Esophagus muscularis mucosa (tissue), 3 donors: ENCODE measurements around the gene FMN1.

Experiments used
- CTCF ChIP-seq, 3 experiments: fragments of 200-600 bp in 2 of 3; fragments of 450-650 bp in 1 of 3; sonication (generic) in 2 of 3; IDR thresholded peaks; one replicate each; pipeline ENCODE4 v1.5.1; 2017 to 2019; ENCODE audit warnings: antibody characterized with exemption in 3 of 3, mild to moderate bottlenecking in 2 of 3, moderate library complexity in 1 of 3
- POLR2A ChIP-seq: fragments of 450-650 bp; IDR thresholded peaks from one replicate; pipeline ENCODE4 v1.6.1; 2017; ENCODE audit warnings: antibody characterized with exemption, moderate library complexity, mild to moderate bottlenecking, low read depth

DNA sequence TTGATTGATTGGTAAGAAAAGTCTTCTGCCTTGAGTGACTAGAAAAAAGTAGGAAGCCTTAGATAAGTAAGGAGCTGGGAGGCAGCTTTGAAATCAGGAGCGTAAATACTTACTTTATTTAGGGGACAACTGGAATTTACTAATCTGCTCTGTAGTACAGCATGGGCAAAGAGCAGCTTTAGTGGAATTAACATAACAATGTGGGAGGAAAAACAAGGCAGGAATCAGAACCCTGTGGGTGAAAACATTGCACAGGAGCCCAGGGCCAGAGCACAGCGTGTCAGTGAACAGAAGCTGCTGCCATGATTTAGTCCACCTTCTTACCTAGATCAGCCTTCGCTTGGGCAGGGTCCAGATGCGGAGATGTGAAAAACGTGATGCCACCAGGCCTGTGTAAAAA is 14.6 kb downstream of the FMN1 start:
- no peak for TF ChIP-seq CTCF (IDR thresholded peaks at IDR 0.05)
- no peak for TF ChIP-seq POLR2A
